ENCODE results near the gene PAFAH2.

DNA sequence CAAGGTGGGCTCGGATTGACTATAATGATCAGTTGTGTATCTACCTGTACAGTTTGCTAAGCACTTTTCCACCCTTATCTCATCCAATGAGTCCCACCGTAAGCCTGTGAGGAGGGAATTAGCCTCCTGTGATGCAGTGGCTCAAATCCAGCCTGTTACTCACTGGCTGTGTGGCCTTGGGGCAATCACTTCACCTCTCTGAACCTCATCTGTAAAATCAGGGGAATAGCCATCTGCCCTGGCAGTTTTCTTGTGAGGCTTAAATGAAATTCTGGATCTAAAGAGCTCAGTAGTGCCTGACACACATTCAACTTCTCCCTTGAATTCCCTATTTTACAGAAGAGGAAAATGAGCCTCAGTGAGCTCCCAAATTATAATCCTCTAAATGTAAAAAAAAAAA, 16.3 kb upstream of the PAFAH2 start:
- TF ChIP-seq TEAD4 (IDR thresholded peaks at IDR 0.05; ENCODE audit: low read depth, low read length), result no peak
- TF ChIP-seq HDAC6 (IDR thresholded peaks at IDR 0.05; ENCODE audit: low read depth, low read length), result no peak
- TF ChIP-seq, protein P1, sequence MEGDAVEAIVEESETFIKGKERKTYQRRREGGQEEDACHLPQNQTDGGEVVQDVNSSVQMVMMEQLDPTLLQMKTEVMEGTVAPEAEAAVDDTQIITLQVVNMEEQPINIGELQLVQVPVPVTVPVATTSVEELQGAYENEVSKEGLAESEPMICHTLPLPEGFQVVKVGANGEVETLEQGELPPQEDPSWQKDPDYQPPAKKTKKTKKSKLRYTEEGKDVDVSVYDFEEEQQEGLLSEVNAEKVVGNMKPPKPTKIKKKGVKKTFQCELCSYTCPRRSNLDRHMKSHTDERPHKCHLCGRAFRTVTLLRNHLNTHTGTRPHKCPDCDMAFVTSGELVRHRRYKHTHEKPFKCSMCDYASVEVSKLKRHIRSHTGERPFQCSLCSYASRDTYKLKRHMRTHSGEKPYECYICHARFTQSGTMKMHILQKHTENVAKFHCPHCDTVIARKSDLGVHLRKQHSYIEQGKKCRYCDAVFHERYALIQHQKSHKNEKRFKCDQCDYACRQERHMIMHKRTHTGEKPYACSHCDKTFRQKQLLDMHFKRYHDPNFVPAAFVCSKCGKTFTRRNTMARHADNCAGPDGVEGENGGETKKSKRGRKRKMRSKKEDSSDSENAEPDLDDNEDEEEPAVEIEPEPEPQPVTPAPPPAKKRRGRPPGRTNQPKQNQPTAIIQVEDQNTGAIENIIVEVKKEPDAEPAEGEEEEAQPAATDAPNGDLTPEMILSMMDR (IDR thresholded peaks at IDR 0.05; ENCODE audit: control extremely low read depth in 1 of 3, insufficient read depth in 1 of 3, low read depth in 1 of 3, low read length in 3 of 3), result no peak
- no peak for TF ChIP-seq POLR2AphosphoS5 (IDR thresholded peaks at IDR 0.05; ENCODE audit: low read depth, low read length)
- TF ChIP-seq, protein P2, sequence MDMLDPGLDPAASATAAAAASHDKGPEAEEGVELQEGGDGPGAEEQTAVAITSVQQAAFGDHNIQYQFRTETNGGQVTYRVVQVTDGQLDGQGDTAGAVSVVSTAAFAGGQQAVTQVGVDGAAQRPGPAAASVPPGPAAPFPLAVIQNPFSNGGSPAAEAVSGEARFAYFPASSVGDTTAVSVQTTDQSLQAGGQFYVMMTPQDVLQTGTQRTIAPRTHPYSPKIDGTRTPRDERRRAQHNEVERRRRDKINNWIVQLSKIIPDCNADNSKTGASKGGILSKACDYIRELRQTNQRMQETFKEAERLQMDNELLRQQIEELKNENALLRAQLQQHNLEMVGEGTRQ (IDR thresholded peaks at IDR 0.05; ENCODE audit: low read length), result no peak
- TF ChIP-seq, protein P3, sequence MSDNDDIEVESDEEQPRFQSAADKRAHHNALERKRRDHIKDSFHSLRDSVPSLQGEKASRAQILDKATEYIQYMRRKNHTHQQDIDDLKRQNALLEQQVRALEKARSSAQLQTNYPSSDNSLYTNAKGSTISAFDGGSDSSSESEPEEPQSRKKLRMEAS (IDR thresholded peaks at IDR 0.05), result no peak
- TF ChIP-seq CHD1 (IDR thresholded peaks at IDR 0.05; ENCODE audit: low read depth, low read length), result no peak
- TF ChIP-seq EP300 (IDR thresholded peaks at IDR 0.05; ENCODE audit: borderline replicate concordance in 1 of 2, low read depth in 2 of 2, low read length in 2 of 2), result no peak
- TF ChIP-seq ZNF274 (IDR thresholded peaks at IDR 0.05; ENCODE audit: borderline replicate concordance, extremely low read depth, low read length), result no peak

Data from H1 (cell line).